ENCODE measurements around the gene ADCK1. TPM values are rescaled to one million over a fixed set of nuclear protein-coding genes. Genes with fewer than 3 reads are reported as not detected.
"Not testable (repeated sequence)": the region's sequence is repeated elsewhere in the genome, so short reads cannot be mapped to it uniquely, and the experiment has no call there.

ADCK1 gene
- total RNA-seq, 6 experiments from 2014 or later: 3.7 to 6.0 (median 5.1) TPM

DNA sequence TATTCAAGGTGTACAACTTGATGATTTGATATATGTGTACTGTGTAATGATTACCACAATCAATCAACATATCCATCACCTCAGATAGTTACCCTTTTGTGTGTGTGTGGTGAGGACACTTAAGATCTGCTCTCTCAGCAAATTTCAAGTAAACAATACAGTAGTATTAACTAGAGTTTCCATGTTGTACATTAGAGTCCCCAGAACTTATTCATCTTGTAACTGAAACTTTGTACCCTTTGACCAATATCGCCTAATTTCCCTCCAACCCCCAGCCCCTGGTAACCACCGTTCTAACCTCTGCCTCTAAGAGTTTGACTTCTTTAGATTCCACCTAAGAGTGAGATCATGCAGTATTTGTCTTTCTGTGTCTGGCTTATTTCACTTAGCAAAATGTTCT lies 12.1 kb downstream of the ADCK1 start:
- H3K27me3 ChIP-seq: no peaks in the 10 kb centered on the region
- peaks cover 0 to 2% (median 0%) of the 10 kb centered on the region in 4 donors for H3K4me1 ChIP-seq
- no peaks in the 10 kb centered on the region for H3K9me3 ChIP-seq
- WGBS (ENCODE audit: insufficient coverage, low coverage, low lambda C conversion rate, missing lambda C conversion rate): 58% methylated on average over 2 of the region's 2 CpGs
- H3K4me3 ChIP-seq: no peak overlapping the region
- no peak for ATAC-seq
- H3K27ac ChIP-seq: no peak overlapping the region
- intact Hi-C loops (cut with DNase I): no loop called here
- DNase-seq: no peak
- TF ChIP-seq POLR2A (IDR thresholded peaks at IDR 0.05): no peak
- TF ChIP-seq, protein P1, sequence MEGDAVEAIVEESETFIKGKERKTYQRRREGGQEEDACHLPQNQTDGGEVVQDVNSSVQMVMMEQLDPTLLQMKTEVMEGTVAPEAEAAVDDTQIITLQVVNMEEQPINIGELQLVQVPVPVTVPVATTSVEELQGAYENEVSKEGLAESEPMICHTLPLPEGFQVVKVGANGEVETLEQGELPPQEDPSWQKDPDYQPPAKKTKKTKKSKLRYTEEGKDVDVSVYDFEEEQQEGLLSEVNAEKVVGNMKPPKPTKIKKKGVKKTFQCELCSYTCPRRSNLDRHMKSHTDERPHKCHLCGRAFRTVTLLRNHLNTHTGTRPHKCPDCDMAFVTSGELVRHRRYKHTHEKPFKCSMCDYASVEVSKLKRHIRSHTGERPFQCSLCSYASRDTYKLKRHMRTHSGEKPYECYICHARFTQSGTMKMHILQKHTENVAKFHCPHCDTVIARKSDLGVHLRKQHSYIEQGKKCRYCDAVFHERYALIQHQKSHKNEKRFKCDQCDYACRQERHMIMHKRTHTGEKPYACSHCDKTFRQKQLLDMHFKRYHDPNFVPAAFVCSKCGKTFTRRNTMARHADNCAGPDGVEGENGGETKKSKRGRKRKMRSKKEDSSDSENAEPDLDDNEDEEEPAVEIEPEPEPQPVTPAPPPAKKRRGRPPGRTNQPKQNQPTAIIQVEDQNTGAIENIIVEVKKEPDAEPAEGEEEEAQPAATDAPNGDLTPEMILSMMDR (IDR thresholded peaks at IDR 0.05): no peak
- no peaks in the 10 kb centered on the region for H3K36me3 ChIP-seq

DNA sequence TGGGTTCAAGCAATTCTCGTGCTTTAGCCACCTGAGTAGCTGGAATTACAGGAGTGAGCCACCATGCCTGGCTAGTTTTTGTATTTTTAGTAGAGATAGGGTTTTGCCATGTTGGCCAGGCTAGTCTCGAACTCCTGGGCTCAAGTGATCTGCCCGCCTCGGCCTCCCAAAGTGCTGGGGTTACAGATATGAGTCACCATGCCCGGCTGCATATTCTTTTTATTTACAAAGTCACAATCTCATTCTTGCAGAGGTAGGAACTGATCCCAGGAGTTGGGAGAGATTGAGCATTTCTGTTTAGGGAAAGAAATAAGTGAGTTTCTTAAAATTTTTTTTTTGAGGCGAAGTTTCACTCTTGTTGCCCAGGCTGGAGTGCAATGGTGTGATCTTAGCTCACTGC lies 12.8 kb downstream of the ADCK1 start:
- H3K4me3 ChIP-seq; intact Hi-C loops (cut with DNase I); H3K9me3 ChIP-seq; H3K36me3 ChIP-seq; H3K27ac ChIP-seq; DNase-seq; ATAC-seq; H3K4me1 ChIP-seq; H3K27me3 ChIP-seq: not testable (repeated sequence)
- WGBS (ENCODE audit: insufficient coverage, low coverage, low lambda C conversion rate, missing lambda C conversion rate): 75% methylated on average over 6 of the region's 6 CpGs

DNA sequence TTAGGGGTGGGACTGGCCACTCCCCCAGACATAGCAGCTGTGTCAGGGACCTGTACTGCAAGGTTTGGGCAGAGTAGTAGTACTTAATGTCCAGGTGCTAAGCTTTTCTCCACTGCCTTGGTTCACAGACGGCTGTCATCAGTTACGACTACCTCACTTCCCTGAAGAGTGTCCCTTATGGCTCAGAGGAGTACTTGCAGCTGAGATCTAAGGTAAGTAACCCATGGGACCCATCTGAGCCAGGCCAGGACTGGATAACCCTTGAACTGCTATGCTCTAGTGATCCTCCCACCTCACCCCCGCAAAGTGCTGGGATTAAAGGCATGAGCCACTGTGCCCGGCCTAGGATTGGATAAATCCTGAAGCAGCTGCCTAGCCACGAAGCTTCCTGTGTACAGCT lies 22.4 kb downstream of the ADCK1 start:
- DNase-seq (no peak), ATAC-seq (no peak)
- Histone ChIP-seq H3K27me3 (no peaks in the 10 kb centered on the region), H3K4me1 (no peaks in the 10 kb centered on the region), H3K36me3 (peaks cover 0 to 16% (median 0%) of the 10 kb centered on the region in 4 donors), H3K9me3 (no peaks in the 10 kb centered on the region), H3K4me3 (no peak overlapping the region), H3K27ac (no peak overlapping the region)
- WGBS (ENCODE audit: insufficient coverage, low coverage, low lambda C conversion rate, missing lambda C conversion rate): 94% methylated on average over 2 of the region's 5 CpGs
- no peak for TF ChIP-seq POLR2A (IDR thresholded peaks at IDR 0.05)
- TF ChIP-seq, protein P1 (IDR thresholded peaks at IDR 0.05): no peak
- intact Hi-C loops (cut with DNase I): loop anchor here in 1 of 2 donors (10.0 kb wide), 1 partner anchor 168 kb away; no protein-coding TSS in a partner anchor

DNA sequence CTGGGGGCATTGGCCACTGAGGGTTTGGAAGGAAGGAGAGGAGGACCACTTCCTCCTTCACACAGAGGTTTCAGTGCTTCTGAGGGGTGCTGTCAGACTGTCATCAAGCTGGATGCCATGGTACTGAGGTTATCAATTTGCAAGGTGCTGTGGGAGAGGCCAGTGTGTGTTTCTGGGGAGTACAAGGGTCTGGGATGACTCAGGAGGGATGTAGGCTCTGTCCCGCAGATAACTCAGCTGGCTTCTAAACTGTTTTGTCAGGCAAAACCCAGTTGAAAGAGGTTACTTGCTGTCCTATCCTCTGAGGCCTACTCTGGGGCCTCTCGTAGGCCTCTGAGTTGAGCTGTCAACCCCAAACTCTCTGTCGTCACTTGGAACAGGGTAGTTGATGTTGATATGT lies 22.8 kb downstream of the ADCK1 start:
- no peak for TF ChIP-seq POLR2A (IDR thresholded peaks at IDR 0.05)
- TF ChIP-seq, protein P1 (IDR thresholded peaks at IDR 0.05): no peak
- DNase-seq: no peak
- WGBS (ENCODE audit: insufficient coverage, low coverage, low lambda C conversion rate, missing lambda C conversion rate): 100% methylated on average over 1 of the region's 3 CpGs

DNA sequence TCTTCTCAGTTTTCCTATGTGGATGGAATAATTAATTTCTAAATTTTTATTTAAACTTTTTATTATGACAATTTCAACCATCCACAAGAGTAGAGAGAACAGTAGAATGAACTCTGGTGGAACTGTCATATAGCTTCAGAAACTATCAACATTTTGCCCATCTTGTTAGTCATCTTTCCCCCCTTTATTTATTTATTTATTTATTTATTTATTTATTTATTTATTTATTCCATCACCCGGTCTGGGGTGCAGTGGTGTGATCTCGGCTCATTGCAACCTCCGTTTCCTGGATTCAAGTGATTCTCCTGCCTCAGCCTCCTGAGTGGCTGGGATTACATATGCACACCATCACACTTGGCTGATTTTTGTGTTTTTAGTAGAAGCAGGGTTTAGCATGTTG lies 23.5 kb downstream of the ADCK1 start:
- Histone ChIP-seq H3K4me1 (no peaks in the 10 kb centered on the region), H3K27me3 (no peaks in the 10 kb centered on the region), H3K27ac (no peak overlapping the region), H3K4me3 (no peak overlapping the region), H3K9me3 (no peaks in the 10 kb centered on the region), H3K36me3 (peaks cover 0 to 20% (median 0%) of the 10 kb centered on the region in 4 donors)
- intact Hi-C loops (cut with DNase I): loop anchor here in 1 of 2 donors (10.0 kb wide), 1 partner anchor 169 kb away; no protein-coding TSS in a partner anchor
- ATAC-seq (no peak), DNase-seq (no peak)
- TF ChIP-seq, protein P1 (IDR thresholded peaks at IDR 0.05): no peak
- no peak for TF ChIP-seq POLR2A (IDR thresholded peaks at IDR 0.05)
- WGBS (ENCODE audit: insufficient coverage, low coverage, low lambda C conversion rate, missing lambda C conversion rate): no CpG with 5 or more reads among the region's 3 CpGs

More for the DNA sequence above, 22.8 kb downstream of the ADCK1 start:
- no peaks in the 10 kb centered on the region for H3K27me3 ChIP-seq
- peaks cover 0 to 16% (median 0%) of the 10 kb centered on the region in 4 donors for H3K36me3 ChIP-seq
- H3K27ac ChIP-seq: no peak overlapping the region
- no peak for ATAC-seq
- no peaks in the 10 kb centered on the region for H3K9me3 ChIP-seq
- no peaks in the 10 kb centered on the region for H3K4me1 ChIP-seq
- intact Hi-C loops (cut with DNase I): loop anchor here in 1 of 2 donors (10.0 kb wide), 1 partner anchor 168 kb away; no protein-coding TSS in a partner anchor
- H3K4me3 ChIP-seq: no peak overlapping the region

Data from right lobe of liver (tissue), 6 donors.